Prostate gland (tissue), 2 donors: Measurements from ENCODE around the gene KRTAP4-6.

Source experiments
- CTCF ChIP-seq, 4 experiments: fragments of 200-600 bp in 2 of 4; fragments of 450-650 bp in 2 of 4; sonication (generic) in 2 of 4; IDR thresholded peaks; 1 replicate in 3 of 4; 2 replicates in 1 of 4; pipeline ENCODE4 v1.5.1; 2016 to 2019; ENCODE audit warnings: antibody characterized with exemption in 4 of 4, mild to moderate bottlenecking in 2 of 4, moderate library complexity in 2 of 4
- POLR2A ChIP-seq: fragments of 450-650 bp; IDR thresholded peaks from one replicate; pipeline ENCODE4 v1.6.1; 2016; ENCODE audit warnings: antibody characterized with exemption, mild to moderate bottlenecking
- POLR2AphosphoS5 ChIP-seq: sonication (generic); formaldehyde crosslinking; IDR thresholded peaks from one replicate; pipeline ENCODE4 v1.6.1; 2017; ENCODE audit warnings: antibody characterized with exemption

GRCh38 chr17:41096055-41096454 is 44.3 kb downstream of the KRTAP4-6 start:
- TF ChIP-seq CTCF (IDR thresholded peaks at IDR 0.05) (no peak), POLR2A (no peak), POLR2AphosphoS5 (no peak)
